A375 (cell line): ENCODE data around the gene RTN4IP1. TPM values are rescaled to one million over a fixed set of nuclear protein-coding genes. Genes with fewer than 3 reads are reported as not detected.

Experiments used
- small RNA-seq: library from RNA; depleted of rRNA; stranded (forward); fragments of <200 nt; gene quantifications from one replicate; pipeline ENCODE3, GENCODE V24; 2014
- total RNA-seq: library from RNA; depleted of rRNA; stranded (reverse); fragments of >200 nt; shearing (Covaris generic); gene quantifications from 2 replicates; pipeline ENCODE4 v1.2.3, GENCODE V29; 2014; rRNA removed

RTN4IP1 gene
- total RNA-seq, result 4.6 and 6.0 TPM in 2 replicates

GRCh38 chr6:106629103-106629858 lies at the start of gene RTN4IP1, which contains the start of gene QRSL1:
TSS of gene RTN4IP1 (minus strand) at chr6:106629498. CDS start at chr6:106629021, 477 bp downstream.
TSS of gene QRSL1 (plus strand) at chr6:106629578. CDS start at chr6:106629682, 104 bp downstream.

Small RNAs within 50 kb of the gene (small RNA-seq; reads per million reads assigned to genes)
- gene RNU6-527P, result not detected

Other genes with a start within 250 kb of the RTN4IP1 start
- 8.6 and 9.3 TPM in 2 replicates for gene QRSL1, start 80 bp upstream of the RTN4IP1 start, total RNA-seq